ENCODE results near the gene DDIAS. TPM values are rescaled to one million over a fixed set of nuclear protein-coding genes. Genes with fewer than 3 reads are reported as not detected.
"Not testable (repeated sequence)": the region's sequence is repeated elsewhere in the genome, so short reads cannot be mapped to it uniquely, and the experiment has no call there.

The DDIAS gene
- polyA plus RNA-seq, 1 donor from 2014 or later: 0.26 TPM

- H3K9me3 ChIP-seq (ENCODE audit: low read length); H3K9ac ChIP-seq (ENCODE audit: low read length); H3K9me2 ChIP-seq (ENCODE audit: insufficient read depth, low read length); H3K4me3 ChIP-seq (ENCODE audit: low read length); H3K27me3 ChIP-seq (ENCODE audit: insufficient read depth, low read depth, low read length); H3K36me3 ChIP-seq (ENCODE audit: insufficient read depth, low read length); H3F3A ChIP-seq (ENCODE audit: insufficient read depth, low read length, poor library complexity, severe bottlenecking); H3K79me2 ChIP-seq (replicated peaks; ENCODE audit: insufficient read depth, low read length); H2AFZ ChIP-seq (ENCODE audit: low read depth, low read length); H3K27ac ChIP-seq (ENCODE audit: low read length); H3K4me2 ChIP-seq (ENCODE audit: low read length); H4K20me1 ChIP-seq (ENCODE audit: insufficient read depth): not testable (repeated sequence)
Observed at GRCh38 chr11:82970507-82971083, 69.1 kb downstream of the DDIAS start.

DNA sequence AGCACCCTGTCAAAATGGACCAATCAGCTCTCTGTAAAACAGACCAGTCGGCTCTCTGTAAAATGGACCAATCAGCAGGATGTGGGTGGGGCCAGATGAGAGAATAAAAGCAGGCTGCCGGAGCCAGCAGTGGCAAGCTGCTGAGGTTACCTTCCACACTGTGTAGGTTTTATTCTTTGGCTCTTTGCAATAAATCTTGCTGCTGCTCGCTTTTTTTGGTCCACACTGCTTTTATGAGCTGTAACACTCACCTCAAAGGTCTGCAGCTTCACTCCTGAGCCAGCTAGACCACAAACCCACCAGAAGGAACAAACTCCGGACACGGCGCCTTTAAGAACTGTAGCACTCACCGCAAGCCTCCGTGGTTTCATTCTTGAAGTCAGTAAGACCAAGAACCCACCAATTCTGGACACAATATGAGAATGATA, 70.0 kb downstream of the DDIAS start:
- H3K27ac ChIP-seq (ENCODE audit: low read length); H2AFZ ChIP-seq (ENCODE audit: low read depth, low read length); H3K36me3 ChIP-seq (ENCODE audit: insufficient read depth, low read length): not testable (repeated sequence)

DNA sequence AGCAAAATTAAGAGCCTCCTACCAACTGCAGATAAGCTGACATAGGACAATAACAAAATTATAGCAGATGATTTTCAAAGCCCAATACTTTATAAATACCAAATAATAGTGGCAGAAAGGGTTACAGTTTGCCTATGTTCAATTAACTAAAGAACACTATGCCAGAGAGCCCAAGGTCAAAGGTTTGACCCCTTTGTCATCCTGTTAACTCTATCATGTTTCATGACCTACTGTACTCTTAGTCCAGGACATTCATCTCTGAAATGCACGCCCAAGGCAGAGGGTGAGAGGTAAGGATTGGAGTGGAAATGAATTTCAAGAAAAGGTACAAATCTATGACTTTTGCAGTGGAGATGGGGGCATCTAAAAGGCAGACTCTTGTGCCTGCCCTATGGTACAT, 70.6 kb downstream of the DDIAS start:
- H3K9me3 ChIP-seq (ENCODE audit: low read length): no peaks in the 10 kb centered on the region
- H3K9me2 ChIP-seq (ENCODE audit: insufficient read depth, low read length): no peaks in the 10 kb centered on the region
- H3K9ac ChIP-seq (ENCODE audit: low read length): no peak overlapping the region
- no peaks in the 10 kb centered on the region for H3F3A ChIP-seq (ENCODE audit: insufficient read depth, low read length, poor library complexity, severe bottlenecking)
- TF ChIP-seq EP300 (conservative IDR thresholded peaks at IDR 0.05; ENCODE audit: poor library complexity, severe bottlenecking) (no peak), CTCF (IDR thresholded peaks at IDR 0.05; ENCODE audit: poor library complexity, severe bottlenecking) (no peak), RAD21 (conservative IDR thresholded peaks at IDR 0.05) (no peak), POLR2AphosphoS5 (IDR thresholded peaks at IDR 0.05) (no peak), MXI1 (conservative IDR thresholded peaks at IDR 0.05; ENCODE audit: poor library complexity, severe bottlenecking) (no peak), EZH2 (IDR thresholded peaks at IDR 0.05; ENCODE audit: borderline replicate concordance, insufficient read depth, low read length, poor library complexity, severe bottlenecking) (no peak), TAF1 (IDR thresholded peaks at IDR 0.05; ENCODE audit: low read depth) (no peak), SMC3 (conservative IDR thresholded peaks at IDR 0.05; ENCODE audit: poor library complexity) (no peak)
- TF ChIP-seq, protein P1, sequence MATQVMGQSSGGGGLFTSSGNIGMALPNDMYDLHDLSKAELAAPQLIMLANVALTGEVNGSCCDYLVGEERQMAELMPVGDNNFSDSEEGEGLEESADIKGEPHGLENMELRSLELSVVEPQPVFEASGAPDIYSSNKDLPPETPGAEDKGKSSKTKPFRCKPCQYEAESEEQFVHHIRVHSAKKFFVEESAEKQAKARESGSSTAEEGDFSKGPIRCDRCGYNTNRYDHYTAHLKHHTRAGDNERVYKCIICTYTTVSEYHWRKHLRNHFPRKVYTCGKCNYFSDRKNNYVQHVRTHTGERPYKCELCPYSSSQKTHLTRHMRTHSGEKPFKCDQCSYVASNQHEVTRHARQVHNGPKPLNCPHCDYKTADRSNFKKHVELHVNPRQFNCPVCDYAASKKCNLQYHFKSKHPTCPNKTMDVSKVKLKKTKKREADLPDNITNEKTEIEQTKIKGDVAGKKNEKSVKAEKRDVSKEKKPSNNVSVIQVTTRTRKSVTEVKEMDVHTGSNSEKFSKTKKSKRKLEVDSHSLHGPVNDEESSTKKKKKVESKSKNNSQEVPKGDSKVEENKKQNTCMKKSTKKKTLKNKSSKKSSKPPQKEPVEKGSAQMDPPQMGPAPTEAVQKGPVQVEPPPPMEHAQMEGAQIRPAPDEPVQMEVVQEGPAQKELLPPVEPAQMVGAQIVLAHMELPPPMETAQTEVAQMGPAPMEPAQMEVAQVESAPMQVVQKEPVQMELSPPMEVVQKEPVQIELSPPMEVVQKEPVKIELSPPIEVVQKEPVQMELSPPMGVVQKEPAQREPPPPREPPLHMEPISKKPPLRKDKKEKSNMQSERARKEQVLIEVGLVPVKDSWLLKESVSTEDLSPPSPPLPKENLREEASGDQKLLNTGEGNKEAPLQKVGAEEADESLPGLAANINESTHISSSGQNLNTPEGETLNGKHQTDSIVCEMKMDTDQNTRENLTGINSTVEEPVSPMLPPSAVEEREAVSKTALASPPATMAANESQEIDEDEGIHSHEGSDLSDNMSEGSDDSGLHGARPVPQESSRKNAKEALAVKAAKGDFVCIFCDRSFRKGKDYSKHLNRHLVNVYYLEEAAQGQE (IDR thresholded peaks at IDR 0.05; ENCODE audit: borderline replicate concordance): no peak
- H2AFZ ChIP-seq (ENCODE audit: low read depth, low read length): no peak overlapping the region
- no peaks in the 10 kb centered on the region for H4K20me1 ChIP-seq (ENCODE audit: insufficient read depth)
- H3K36me3 ChIP-seq (ENCODE audit: insufficient read depth, low read length): no peaks in the 10 kb centered on the region
- no peaks in the 10 kb centered on the region for H3K79me2 ChIP-seq (replicated peaks; ENCODE audit: insufficient read depth, low read length)
- H3K27ac ChIP-seq (ENCODE audit: low read length): no peak overlapping the region
- no peaks in the 10 kb centered on the region for H3K27me3 ChIP-seq (ENCODE audit: insufficient read depth, low read depth, low read length)
- no peak overlapping the region for H3K4me2 ChIP-seq (ENCODE audit: low read length)
- no peak overlapping the region for H3K4me3 ChIP-seq (ENCODE audit: low read length)

More for the DNA sequence above, 70.0 kb downstream of the DDIAS start:
- H3K9me3 ChIP-seq (ENCODE audit: low read length); H3K9me2 ChIP-seq (ENCODE audit: insufficient read depth, low read length); H4K20me1 ChIP-seq (ENCODE audit: insufficient read depth); H3K9ac ChIP-seq (ENCODE audit: low read length); H3K27me3 ChIP-seq (ENCODE audit: insufficient read depth, low read depth, low read length); H3K4me2 ChIP-seq (ENCODE audit: low read length); H3K4me3 ChIP-seq (ENCODE audit: low read length); H3K79me2 ChIP-seq (replicated peaks; ENCODE audit: insufficient read depth, low read length); H3F3A ChIP-seq (ENCODE audit: insufficient read depth, low read length, poor library complexity, severe bottlenecking): not testable (repeated sequence)

Measured in neural cell (in vitro differentiated cells).